Measurements from ENCODE around the gene ARSD.
"Not testable (repeated sequence)": the region's sequence is repeated elsewhere in the genome, so short reads cannot be mapped to it uniquely, and the experiment has no call there.

Gene ARSD

GRCh38 chrX:2967584-2967983 is 38.4 kb upstream of the ARSD start:
- no peak for DNase-seq (ENCODE audit: extremely low read depth, low read depth)
- H3K4me3 ChIP-seq (replicated peaks; ENCODE audit: low read depth, low read length), result peak overlapping the region; percentile 14; the same call in 1 of the 2 replicates
- TF ChIP-seq CTCF (IDR thresholded peaks at IDR 0.05; ENCODE audit: low read depth, low read length, missing control alignments), result no peak

- TF ChIP-seq CTCF (IDR thresholded peaks at IDR 0.05; ENCODE audit: low read depth, low read length, missing control alignments), result no peak
- no peak for DNase-seq (ENCODE audit: extremely low read depth, low read depth)
- no peak overlapping the region for H3K4me3 ChIP-seq (replicated peaks; ENCODE audit: low read depth, low read length)
Measured at GRCh38 chrX:2967012-2967411, 37.9 kb upstream of the ARSD start.

- DNase-seq (ENCODE audit: extremely low read depth, low read depth), result no peak
- no peak overlapping the region for H3K4me3 ChIP-seq (replicated peaks; ENCODE audit: low read depth, low read length)
- no peak for TF ChIP-seq CTCF (IDR thresholded peaks at IDR 0.05; ENCODE audit: low read depth, low read length, missing control alignments)
Measured at GRCh38 chrX:2965965-2966364, 36.8 kb upstream of the ARSD start.

- not testable (repeated sequence) for H3K4me3 ChIP-seq (replicated peaks; ENCODE audit: low read depth, low read length); DNase-seq (ENCODE audit: extremely low read depth, low read depth)
Measured at GRCh38 chrX:2963992-2964794, 35.1 kb upstream of the ARSD start.

GRCh38 chrX:2963449-2963848 is 34.3 kb upstream of the ARSD start:
- not testable (repeated sequence) for H3K4me3 ChIP-seq (replicated peaks; ENCODE audit: low read depth, low read length); DNase-seq (ENCODE audit: extremely low read depth, low read depth)

GRCh38 chrX:2962381-2962780 is 33.2 kb upstream of the ARSD start:
- no peak for DNase-seq (ENCODE audit: extremely low read depth, low read depth)
- no peak overlapping the region for H3K4me3 ChIP-seq (replicated peaks; ENCODE audit: low read depth, low read length)
- no peak for TF ChIP-seq CTCF (IDR thresholded peaks at IDR 0.05; ENCODE audit: low read depth, low read length, missing control alignments)

GRCh38 chrX:2960861-2961515 is 31.8 kb upstream of the ARSD start:
- no peak for DNase-seq (ENCODE audit: extremely low read depth, low read depth)

More at GRCh38 chrX:2960861-2961515, 31.8 kb upstream of the ARSD start:
- TF ChIP-seq CTCF (IDR thresholded peaks at IDR 0.05; ENCODE audit: low read depth, low read length, missing control alignments), result no peak
- no peak overlapping the region for H3K4me3 ChIP-seq (replicated peaks; ENCODE audit: low read depth, low read length)
